Activated CD4-positive, CD25-positive, alpha-beta regulatory T cell (primary cell): ENCODE measurements around the gene BRAT1.
A peak's percentile ranks its signal among the peaks of the same experiment; 100 is the strongest.

Experiments used
- DNase-seq, 4 experiments: peaks; one replicate each; lab custom pipeline; 2025; lab: John Stamatoyannopoulos, UW

BRAT1 gene

DNA sequence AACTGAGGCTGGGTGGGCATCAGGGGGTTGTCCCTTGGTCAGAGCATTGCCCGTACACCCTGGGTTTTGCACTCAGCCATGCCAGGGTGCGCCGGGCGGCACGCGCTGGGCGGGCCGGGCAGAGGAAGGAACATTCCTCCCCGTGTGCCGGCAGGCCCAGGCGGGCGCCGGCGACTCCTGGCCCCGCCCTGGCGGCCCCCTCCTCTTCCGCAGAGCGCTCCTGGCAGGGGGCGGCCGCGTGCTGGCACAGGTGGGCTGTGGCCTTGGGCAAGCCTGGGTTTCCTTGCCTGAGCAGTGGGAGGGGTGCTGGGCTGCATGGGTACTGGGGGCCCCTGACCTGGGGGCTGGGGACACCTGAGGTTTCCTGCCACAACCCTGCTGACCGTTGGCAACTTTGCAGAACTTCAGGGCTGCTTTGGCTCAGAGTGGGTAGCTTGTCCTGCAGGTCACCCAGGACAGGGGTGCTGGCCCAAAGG is 31.8 kb downstream of the BRAT1 start:
- DNase-seq, result no peak

DNA sequence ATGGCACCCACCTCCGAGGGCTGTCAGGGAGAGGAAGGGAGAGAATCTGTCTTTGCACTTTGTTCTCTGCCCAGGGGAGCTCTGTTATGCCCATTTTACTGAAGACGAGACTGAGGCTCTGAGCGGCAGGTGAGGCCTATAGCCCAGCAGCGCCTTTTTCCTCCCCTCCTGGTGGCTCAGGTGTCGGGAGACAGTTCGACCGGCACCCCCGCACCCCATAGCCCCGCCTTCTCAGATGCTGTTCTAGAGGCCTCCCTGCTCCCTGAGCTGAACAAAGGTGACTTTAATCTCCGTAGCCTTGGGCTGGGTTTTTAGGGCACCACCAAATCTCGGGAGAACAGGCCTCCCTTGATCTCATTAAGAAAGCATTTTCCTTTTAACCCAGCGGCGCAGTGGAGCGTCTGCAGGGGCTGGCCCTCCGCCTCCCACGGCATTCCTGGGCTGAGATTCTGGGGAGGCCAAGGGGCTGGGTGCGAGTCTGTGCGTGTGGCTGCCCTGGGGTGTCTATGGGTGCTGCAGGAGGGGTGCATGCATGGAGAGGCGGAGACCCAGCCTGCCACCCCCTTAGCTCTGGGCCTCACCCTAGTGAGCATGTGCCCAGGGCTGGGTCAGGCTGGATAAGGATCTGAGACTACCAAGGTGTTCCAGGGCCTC is 32.4 kb downstream of the BRAT1 start:
- DNase-seq, result no peak

DNA sequence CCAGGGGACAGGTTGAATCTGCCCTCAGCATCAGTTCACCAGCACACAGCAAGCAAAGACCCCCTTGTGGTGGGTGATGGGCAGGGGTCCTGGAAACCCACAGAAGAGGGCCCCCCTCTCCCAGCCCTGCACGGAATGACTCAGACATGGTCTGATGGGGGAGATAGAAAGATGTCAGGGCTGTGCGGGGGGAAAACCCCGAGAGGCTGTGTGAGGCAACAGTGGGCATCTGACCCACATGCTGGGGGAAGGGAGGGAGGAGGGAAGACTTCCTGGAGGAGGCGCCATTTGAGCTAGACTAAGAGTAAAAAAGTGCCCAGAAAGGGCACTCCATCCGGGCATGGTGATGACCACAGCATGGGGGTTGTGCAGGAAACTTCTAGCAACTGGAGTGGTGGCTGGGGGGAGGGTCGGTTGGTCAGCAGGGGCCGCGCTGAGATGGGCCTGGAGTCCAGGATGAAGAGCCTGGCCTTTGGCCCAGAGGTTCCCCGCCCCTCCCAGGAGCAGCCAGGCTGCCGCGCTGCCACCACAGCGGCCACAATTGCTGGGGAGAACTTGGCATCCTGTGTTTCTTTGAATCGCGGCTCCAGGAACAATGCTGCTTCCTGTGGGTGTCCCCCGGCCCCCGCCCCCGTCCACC is 33.3 kb downstream of the BRAT1 start:
- peak; percentile 23 to 42 (median 40) for DNase-seq

GRCh38 chr7:2521341-2521745 is 34.0 kb downstream of the BRAT1 start:
- no peak for DNase-seq

DNA sequence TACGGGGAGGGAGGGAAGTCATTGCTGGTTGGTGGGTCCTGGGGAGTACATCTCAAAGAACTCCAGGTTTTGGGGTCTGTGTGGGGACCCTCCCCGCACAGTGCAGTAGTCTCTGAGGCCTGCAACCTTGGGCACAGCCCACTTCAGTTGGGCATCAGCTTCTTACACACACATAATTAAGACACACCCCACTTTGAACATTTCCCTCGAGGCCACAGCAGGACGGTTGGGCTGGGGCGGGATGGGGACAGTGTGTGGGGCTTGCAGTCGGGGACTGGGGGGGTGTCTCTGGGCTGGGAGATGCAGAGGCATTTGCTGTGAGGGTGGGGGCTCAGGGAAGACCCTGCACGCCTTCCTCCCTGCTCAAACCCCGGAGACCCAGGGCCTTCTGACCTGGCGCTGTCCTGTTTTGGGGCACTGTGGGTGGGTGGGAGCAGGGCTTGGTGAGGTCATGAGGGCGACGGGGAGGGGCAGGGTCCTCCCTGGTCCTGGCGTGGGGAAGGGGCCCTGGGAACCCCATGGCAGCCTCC is 34.5 kb downstream of the BRAT1 start:
- DNase-seq, result no peak

- DNase-seq, result no peak
These were observed 35.1 kb downstream of the BRAT1 start for GRCh38 chr7:2520131-2520760.

DNA sequence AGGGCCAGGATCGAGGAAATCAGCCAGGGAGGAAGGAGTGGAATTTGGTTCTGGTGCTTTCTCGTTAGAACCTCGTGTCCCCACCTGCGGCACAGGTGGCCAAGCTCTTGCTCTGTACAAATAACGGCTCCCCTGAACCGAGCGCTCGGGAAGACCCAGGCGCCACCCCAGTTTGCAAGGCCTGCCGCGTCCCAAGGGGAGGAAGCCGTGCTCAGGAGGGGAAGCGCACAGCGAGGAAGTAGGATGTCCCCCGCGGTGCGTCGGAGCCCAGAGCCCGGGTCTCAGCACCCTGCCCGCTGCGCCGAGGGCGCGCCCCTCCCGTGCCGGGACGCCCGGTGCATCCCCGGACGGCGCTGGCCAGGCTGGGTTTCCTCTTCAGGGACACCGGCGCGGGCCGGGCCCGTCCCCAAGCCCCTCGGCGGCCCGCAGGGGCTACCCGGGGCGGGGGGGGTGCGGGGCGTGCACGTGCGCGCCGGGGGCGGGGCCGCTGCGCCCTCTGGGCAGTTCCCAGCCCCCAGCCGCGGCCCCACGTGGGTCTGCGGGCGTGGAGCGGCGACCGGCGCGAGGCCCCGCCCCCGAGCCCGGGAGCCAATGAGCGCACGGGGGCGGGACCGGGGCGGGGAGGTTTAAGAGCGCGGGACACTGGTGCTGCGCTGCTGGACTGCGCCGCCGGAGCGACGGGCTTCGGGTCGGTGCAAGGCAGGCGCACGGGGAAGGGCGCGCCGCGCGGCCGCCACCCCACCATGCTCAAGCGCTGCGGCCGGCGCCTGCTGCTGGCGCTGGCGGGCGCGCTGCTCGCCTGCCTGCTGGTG is 36.0 kb downstream of the BRAT1 start, which contains the start of gene LFNG:
Gene LFNG, plus strand, starts transcription at position 656 of the 812 bp plus-strand sequence. Its CDS starts 88 bp downstream, at position 744.
- DNase-seq, result peak; percentile 66 to 81 (median 69)

GRCh38 chr7:2518737-2519118 is 36.6 kb downstream of the BRAT1 start:
- DNase-seq, result no peak

DNA sequence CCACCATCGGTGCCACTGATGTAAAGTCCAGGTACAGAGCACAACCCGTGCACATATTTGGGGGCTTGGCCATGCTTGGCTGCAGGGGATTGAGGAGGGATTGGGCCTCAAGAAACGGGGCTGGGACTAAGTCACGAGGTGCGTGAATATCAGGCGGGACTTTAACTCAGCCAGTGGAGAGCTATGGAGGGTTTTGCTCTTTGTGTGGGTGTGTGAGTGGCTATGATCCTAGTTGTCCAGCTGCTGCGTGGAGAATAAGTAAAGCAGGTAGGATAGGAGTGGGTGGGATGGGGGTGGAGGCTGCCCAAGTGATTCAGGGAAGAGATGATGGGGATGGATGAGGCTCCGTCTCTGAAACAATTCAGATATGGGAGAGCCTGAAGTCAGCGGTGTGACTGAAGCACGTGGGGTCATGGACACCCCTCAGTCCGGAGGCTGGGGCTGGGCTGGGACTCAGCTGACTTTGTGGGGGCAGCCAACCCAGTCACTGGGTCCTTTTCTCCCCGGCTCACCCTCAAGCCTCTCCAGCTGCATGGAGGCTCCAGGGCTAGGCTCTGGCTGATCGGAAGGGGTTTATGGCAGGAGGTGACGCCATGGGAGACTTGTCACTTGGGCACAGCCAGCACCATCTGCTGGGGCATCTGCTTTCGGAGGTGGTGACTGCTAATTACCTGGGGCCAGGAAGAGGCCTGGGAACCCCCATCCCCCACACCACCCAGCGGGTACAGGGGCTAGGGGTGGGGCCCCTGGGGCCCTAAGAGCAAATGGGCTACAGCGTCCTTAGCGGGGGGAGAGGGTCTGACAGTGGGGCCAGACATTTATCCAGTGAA is 37.4 kb downstream of the BRAT1 start:
- no peak for DNase-seq

- DNase-seq, result no peak
These were observed 38.3 kb downstream of the BRAT1 start for GRCh38 chr7:2517026-2517425.

DNA sequence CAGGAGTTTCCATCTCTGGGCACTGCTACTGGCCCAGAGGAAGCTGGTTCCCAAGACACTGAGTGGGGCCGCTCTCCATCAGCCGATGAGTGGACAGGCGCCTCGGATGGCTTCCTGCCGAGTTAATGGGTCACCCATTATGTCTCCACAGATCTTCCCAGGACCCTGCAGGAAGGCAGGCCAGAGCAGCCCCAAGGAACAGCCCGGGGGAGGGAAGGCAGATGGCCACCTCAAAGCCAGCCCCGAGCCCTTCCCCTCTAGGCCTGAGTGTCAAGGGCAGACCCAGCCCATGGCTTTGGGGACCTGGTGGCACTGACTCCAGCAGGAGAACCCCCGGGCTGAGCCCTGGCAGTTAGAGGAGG is 39.1 kb downstream of the BRAT1 start:
- no peak for DNase-seq

- no peak for DNase-seq
These were observed 39.7 kb downstream of the BRAT1 start for GRCh38 chr7:2515424-2516193.

- no peak for DNase-seq
These were observed 40.6 kb downstream of the BRAT1 start for GRCh38 chr7:2514473-2515423.

DNA sequence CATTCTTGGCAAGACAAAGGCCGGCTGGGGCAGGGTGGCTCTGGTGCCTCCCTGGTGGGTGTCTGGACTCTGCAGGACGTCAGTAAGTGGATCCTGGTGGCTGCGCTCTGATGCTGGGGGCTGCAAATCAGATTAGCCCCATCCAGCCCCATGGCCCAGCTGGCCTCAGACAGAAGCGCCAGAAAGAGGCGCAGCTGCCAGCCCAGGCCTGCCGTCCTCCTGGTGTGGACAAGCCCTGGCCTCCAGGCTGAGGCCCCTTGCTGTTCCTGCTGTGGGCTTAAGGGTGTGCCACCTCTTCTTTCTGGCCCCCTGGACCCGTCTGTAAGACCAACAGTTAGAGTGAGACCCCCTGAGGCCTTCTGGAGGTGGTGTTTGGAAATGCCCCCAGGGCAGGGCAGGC is 41.6 kb downstream of the BRAT1 start:
- no peak for DNase-seq

DNA sequence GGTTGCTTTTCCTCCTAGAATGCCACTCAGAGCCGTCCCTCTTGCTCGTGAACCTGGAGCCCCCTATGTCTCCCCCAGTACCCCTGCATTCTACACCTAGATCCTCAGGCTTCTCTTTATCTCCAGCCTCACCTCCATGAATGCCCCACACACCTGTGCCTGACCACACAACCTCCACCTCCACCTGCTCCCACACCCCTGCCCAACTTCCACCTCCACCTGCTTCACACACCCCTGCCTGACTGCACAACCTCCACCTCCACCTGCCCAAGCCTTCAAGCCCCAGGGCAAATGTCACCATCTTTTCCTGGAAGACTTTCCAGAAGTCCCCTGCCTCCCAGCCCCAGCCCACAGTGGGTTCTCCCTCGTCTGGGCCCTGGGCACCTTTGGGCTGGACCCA is 42.6 kb downstream of the BRAT1 start:
- DNase-seq, result no peak

GRCh38 chr7:2512179-2512661 is 43.1 kb downstream of the BRAT1 start:
- DNase-seq, result no peak

DNA sequence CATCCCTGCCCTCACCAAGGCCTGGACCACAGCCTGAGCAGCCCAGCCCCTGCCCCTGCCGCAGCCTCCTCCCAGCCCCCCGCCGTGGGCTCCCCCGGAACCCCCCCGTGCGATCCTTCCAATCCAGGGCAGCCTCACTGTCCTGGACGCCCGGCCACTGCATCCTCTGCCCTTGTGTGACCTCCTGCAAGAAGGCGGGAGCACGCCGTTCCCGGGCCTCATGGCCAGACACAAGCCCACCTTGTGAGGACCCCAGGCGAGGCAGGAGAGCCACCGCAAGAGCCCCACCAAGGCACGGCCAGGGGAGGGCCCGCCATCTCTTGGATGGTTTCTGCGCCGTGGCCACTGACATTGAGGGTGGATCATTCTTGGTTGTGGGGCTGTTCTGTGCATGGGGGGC is 43.6 kb downstream of the BRAT1 start:
- DNase-seq, result no peak

DNA sequence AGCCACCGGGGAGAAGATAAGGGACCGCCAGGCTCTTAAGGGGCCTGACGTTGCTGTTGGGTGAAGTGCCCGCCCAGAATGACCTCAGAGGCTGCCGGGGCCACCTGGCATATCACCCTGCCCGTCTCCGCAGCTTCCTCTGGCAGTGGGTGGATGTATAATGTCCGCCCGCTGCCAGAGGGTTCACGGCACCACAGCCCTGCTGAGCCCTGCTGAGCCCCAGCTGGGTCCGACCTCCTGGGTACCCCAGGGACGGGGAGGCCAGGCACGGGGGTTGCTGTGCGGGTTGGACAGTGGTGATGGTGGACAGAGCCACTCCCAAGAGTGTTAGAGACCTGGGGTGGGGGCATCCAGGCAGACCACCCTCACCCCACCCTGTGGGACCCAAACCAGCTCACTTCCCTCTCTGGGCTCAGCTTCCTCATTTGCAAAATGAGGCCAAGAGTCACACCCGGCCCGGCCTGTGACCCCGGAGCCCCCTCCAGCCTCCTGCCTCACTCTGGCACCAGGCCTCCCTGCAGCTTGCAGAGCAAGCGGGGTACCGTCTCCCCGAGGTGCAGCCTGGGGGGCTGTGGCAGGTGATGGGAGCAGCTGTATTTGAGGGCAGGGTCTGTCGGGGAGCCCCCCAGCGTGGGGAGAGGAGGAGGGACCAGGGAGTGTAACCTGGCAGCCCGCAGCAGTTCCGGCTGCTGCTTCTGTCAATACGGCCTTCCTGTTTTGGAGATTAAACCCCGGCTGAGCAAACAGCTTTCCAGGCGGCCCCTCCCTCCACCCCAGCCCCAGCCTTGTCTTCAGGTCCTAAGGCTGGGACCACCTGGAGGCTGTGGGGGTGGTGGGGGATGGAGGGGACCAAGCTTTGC is 44.2 kb downstream of the BRAT1 start:
- DNase-seq, result peak in 3 of 4 experiments; percentile 36 to 73 (median 66)
